SJSA1 (cell line): ENCODE data around the gene PLEKHA4. TPM values are rescaled to one million over a fixed set of nuclear protein-coding genes. Genes with fewer than 3 reads are reported as not detected.
"Not testable (repeated sequence)": the region's sequence is repeated elsewhere in the genome, so short reads cannot be mapped to it uniquely, and the experiment has no call there.

Experiments used
- DNase-seq, 2 experiments: peaks; one replicate each; pipeline ENCODE4 v3.0.0-alpha.2; 2015 to 2020; ENCODE audit warnings: low spot score in 2 of 2, low read depth in 1 of 2
- H3K27ac ChIP-seq: fragments of 250-450 bp; sonication (Bioruptor Pico); 2 replicates; pipeline ENCODE4 v1.5.1; 2020; ENCODE audit warnings: mild to moderate bottlenecking, moderate library complexity
- H3K27me3 ChIP-seq: fragments of 250-450 bp; sonication (Bioruptor Pico); replicated peaks from 2 replicates; pipeline ENCODE4 v1.5.1; 2020; ENCODE audit warnings: mild to moderate bottlenecking, moderate library complexity
- H3K36me3 ChIP-seq: fragments of 250-450 bp; sonication (Bioruptor Pico); 2 replicates; pipeline ENCODE4 v1.5.1; 2020; ENCODE audit warnings: mild to moderate bottlenecking
- H3K4me1 ChIP-seq: fragments of 250-450 bp; sonication (Bioruptor Pico); replicated peaks from 2 replicates; pipeline ENCODE4 v1.6.1; 2021; ENCODE audit warnings: mild to moderate bottlenecking
- H3K4me3 ChIP-seq: fragments of 250-450 bp; sonication (Bioruptor Pico); 2 replicates; pipeline ENCODE4 v1.5.1; 2020; ENCODE audit warnings: mild to moderate bottlenecking
- H3K9me3 ChIP-seq: fragments of 250-450 bp; sonication (Bioruptor Pico); replicated peaks from 2 replicates; pipeline ENCODE4 v1.5.1; 2020; ENCODE audit warnings: mild to moderate bottlenecking
- total RNA-seq: library from RNA; depleted of rRNA; stranded (reverse); fragments of >200 nt; shearing (Covaris generic); gene quantifications from 2 replicates; pipeline ENCODE4 v1.2.3, GENCODE V29; 2014; rRNA removed

The PLEKHA4 gene
- total RNA-seq, 1 experiment from 2014 or later, result 3.5 TPM

DNA sequence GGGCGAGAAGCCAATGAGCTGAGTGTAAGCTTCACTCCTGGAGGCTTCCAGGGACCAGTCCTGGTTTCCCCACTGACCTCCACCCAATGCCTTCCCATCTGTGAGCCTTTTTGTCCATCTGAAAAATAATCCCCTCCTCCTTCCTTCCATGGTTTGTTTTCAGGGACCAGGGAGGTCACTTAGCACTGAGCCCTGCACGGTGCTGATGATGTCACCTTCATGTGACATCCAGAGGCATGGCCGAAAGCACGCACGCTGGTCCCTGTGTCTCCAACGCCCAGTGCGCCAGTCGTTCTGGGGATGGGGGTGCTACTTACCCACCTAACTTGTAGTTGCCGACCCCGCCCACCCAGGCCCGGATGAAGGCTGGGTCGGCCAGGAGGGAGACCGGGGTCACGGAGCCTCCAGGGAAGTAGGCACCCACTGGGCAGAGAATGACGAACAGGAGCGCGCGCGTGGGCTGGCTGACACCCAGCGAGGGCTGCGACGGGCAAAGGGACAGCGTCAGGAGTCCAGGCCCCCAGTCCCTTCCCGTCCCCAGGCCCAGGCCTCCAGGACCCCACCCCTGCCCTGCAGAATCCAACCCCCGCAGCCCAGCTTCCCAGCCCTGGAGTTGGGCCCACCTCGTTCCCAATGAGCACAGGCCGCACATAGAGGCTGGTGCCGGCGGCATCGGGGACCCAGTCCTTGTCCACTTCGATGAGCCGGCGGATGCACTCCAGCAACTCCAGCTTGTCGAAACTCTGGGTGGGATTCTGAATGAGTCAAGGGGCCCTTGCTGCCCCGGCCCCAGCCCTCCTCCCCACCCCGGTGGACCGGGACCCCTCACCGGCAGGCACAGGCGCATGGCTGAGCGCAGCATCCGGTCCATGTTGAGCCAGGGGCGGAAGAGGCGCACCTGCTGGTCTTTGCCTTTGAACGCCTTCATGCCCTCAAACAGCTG lies 68.8 kb downstream of the PLEKHA4 start:
- H3K4me3 ChIP-seq, result no peak overlapping the region
- H3K27me3 ChIP-seq, result no peaks in the 10 kb centered on the region
- H3K36me3 ChIP-seq, result no peaks in the 10 kb centered on the region
- no peak for DNase-seq
- H3K9me3 ChIP-seq, result no peaks in the 10 kb centered on the region
- H3K27ac ChIP-seq, result no peak overlapping the region
- H3K4me1 ChIP-seq, result peaks cover 13% of the 10 kb centered on the region

GRCh38 chr19:48798937-48799336 lies 69.5 kb downstream of the PLEKHA4 start:
- H3K4me1 ChIP-seq, result peaks cover 14% of the 10 kb centered on the region
- no peak for DNase-seq
- no peak overlapping the region for H3K27ac ChIP-seq
- no peaks in the 10 kb centered on the region for H3K36me3 ChIP-seq
- H3K9me3 ChIP-seq, result no peaks in the 10 kb centered on the region
- H3K4me3 ChIP-seq, result no peak overlapping the region
- H3K27me3 ChIP-seq, result no peaks in the 10 kb centered on the region

DNA sequence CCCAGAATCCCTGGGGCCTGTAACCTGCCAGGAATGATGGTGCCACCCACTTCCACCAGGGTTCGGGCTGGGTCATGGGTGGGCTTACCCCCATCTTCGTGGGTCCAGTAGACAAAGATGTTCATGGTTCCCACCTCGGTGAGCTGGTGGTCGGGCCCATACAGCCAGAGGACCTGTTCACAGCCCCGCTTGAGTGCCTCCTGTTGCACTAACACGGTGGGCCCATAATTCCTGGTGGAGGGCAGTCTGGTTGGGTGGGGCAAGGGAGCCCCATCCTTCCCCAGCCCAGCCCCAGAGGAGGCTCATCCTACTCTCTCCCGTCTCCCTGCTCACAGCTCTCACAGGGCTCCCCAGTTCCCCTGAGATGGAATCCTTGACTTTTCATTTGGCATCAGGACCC lies 71.3 kb downstream of the PLEKHA4 start:
- Histone ChIP-seq H3K4me3 (no peak overlapping the region), H3K27ac (no peak overlapping the region), H3K4me1 (peaks cover 14% of the 10 kb centered on the region), H3K36me3 (no peaks in the 10 kb centered on the region), H3K27me3 (no peaks in the 10 kb centered on the region), H3K9me3 (no peaks in the 10 kb centered on the region)
- no peak for DNase-seq

DNA sequence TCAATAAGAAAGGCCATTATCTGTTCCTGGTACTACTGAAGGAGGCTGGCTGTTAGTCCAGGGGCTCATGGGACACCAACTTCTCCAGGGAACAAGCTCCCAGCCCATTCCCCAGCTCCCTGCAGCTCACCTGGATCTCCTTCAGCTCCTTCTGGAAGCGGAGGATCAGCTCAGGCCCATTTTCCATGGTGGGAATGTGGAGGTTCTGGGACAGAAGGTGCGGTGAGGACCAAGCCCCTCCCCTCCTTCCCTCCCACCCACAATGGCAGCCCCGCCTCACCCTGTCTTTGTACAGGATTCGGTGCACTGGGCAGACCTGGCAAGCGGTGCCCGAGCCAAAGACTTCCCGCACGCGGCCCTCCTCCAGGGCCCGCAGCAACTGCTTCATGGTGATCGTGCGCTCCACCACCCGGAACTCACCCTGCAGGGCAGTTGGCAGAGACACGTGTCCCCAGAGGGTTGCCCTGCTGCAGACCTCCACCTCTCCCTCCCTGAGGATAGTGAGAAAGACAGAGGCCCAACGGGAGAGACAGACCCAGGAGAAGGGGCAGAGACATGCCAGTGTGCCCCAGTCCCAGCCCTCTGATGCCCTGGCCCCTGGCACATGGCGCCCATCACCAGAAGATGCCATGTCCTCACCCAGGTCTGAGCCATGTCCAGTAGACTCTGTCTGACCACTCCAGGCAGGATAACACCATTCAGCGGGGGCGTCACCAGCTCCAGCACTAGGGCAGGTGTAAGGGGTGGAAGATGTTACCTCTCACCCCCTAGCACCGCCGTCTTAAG lies 71.9 kb downstream of the PLEKHA4 start:
- Histone ChIP-seq H3K9me3 (no peaks in the 10 kb centered on the region), H3K4me1 (peaks cover 14% of the 10 kb centered on the region), H3K27me3 (no peaks in the 10 kb centered on the region), H3K4me3 (no peak overlapping the region), H3K27ac (no peak overlapping the region), H3K36me3 (no peaks in the 10 kb centered on the region)
- no peak for DNase-seq

- H3K4me1 ChIP-seq, result peaks cover 14% of the 10 kb centered on the region
- peak overlapping the region; percentile 46 for H3K27ac ChIP-seq
- no peaks in the 10 kb centered on the region for H3K36me3 ChIP-seq
- H3K9me3 ChIP-seq, result no peaks in the 10 kb centered on the region
- H3K4me3 ChIP-seq, result no peak overlapping the region; the same call in 1 of the 2 replicates
- no peak for DNase-seq
- H3K27me3 ChIP-seq, result no peaks in the 10 kb centered on the region
These were observed 72.7 kb downstream of the PLEKHA4 start for GRCh38 chr19:48795685-48796070.

DNA sequence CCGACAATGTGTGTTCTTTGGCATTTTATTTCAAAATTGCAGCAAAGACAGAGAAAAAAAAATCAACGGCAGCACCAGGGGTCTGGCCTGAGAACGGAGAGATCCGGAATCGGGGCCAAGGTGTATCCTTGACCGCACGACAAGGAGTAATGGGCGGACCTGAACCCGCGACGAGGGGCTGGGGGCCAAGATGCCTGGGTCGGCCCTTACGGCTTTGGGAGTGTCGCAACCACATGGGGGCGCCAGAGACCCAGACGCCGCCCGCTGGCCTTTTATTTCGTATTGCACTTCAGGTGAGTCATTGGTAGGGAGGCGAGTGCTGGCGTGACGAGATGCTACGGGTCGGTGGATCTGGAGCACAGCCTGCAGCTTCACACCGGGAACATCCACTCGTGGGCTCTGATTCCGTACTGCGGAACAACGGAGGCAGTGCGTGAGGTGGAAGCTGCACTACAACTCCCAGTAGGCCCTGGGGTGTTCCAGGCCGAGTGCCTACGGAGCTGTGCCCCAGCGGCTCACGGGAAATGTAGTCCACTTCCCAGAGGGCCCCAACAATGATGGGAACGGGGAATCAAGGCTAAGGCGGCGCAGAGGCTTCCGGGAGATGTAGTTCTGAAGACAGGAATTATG lies 73.2 kb downstream of the PLEKHA4 start:
- no peaks in the 10 kb centered on the region for H3K36me3 ChIP-seq
- DNase-seq, result peak; percentile 93 to 94
- no peaks in the 10 kb centered on the region for H3K9me3 ChIP-seq
- H3K4me1 ChIP-seq, result peaks cover 14% of the 10 kb centered on the region
- H3K27me3 ChIP-seq, result no peaks in the 10 kb centered on the region
- H3K4me3 ChIP-seq, result peak overlapping the region; percentile 40
- H3K27ac ChIP-seq, result peak overlapping the region; percentile 46

DNA sequence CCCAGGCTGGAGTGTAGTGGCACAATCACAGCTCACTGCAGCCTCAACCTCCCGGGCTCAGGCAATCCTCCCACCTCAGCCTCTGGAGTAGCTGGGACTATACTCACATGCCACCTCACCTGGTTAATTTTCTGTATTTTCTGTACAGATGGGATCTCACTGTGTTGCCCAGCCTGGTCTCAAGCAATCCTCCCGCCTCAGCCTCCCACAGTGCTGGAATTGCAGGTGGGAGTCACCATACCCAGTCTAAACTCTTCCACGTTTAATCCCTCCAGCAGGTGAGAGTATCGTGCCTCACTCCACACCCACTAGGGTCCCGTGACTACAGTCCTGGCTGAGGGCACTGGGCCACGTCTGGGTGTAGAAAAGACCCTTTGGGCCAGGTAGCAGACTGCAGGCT lies 74.1 kb downstream of the PLEKHA4 start:
- DNase-seq, result no peak
- Histone ChIP-seq H3K36me3 (no peaks in the 10 kb centered on the region), H3K27ac (no peak overlapping the region), H3K27me3 (no peaks in the 10 kb centered on the region), H3K4me1 (peaks cover 11% of the 10 kb centered on the region), H3K4me3 (no peak overlapping the region), H3K9me3 (no peaks in the 10 kb centered on the region)

DNA sequence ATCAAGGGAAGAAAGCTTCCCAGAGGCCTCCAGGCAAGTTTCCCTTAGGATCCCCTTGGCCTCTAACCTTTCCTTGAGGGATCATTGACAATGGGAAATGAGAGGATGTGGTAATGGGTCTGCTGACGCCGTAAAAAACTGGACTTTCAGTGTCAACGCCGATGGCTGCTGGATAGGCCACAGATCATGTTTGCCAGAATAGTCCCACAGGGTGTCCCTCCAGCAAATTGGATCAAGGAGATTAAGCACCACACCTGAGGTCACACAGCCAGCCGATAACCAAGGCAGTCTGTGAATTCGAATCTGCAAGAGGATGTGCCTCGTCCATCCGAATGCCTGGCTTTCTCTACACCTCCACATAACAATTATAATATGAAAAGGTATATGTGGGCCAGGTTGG lies 75.1 kb downstream of the PLEKHA4 start:
- H3K27ac ChIP-seq, result no peak overlapping the region
- H3K27me3 ChIP-seq, result no peaks in the 10 kb centered on the region
- no peak overlapping the region for H3K4me3 ChIP-seq
- H3K4me1 ChIP-seq, result peaks cover 5% of the 10 kb centered on the region
- no peaks in the 10 kb centered on the region for H3K36me3 ChIP-seq
- DNase-seq, result no peak
- no peaks in the 10 kb centered on the region for H3K9me3 ChIP-seq

DNA sequence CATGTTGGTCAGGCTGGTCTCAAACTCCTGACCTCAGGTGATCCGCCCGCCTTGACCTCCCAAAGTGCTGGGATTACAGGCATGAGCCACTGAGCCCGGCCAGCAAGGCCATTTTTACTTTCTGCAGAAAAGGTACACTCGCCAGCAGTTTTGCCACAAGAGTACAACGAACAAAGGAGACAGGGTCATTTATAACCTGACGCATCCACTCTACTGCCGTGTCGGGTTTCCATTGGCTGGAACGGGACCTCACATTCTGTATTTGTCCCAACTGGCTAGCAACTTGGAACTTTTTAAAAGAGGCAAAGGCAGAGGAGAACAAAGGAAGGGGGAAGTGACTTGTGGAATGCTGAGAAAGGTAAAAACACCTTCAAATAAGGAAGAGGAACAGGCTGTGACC lies 81.1 kb downstream of the PLEKHA4 start:
- not testable (repeated sequence) for H3K4me3 ChIP-seq, DNase-seq, H3K4me1 ChIP-seq

More for the DNA sequence above, 81.1 kb downstream of the PLEKHA4 start:
- not testable (repeated sequence) for H3K27ac ChIP-seq, H3K36me3 ChIP-seq, H3K9me3 ChIP-seq, H3K27me3 ChIP-seq

Other genes starting within 250 kb of the PLEKHA4 start
- 1,668 and 2,023 TPM in 2 replicates for gene RPL18, start 249.4 kb downstream of the PLEKHA4 start, total RNA-seq
- gene SPHK2, start 249.1 kb downstream of the PLEKHA4 start, total RNA-seq, result 7.1 and 8.8 TPM in 2 replicates
- 2.2 and 2.7 TPM in 2 replicates for gene DBP, start 231.2 kb downstream of the PLEKHA4 start, total RNA-seq
- not detected in 2 replicates for gene CA11, start 222.4 kb downstream of the PLEKHA4 start, total RNA-seq
- not detected in 2 replicates for gene NTN5, start 195.6 kb downstream of the PLEKHA4 start, total RNA-seq
- gene FUT2, start 172.6 kb downstream of the PLEKHA4 start, total RNA-seq, result not detected in 2 replicates
- 0.16 TPM in 1 of 2 replicates, not detected in the other for gene MAMSTR, start 148.9 kb downstream of the PLEKHA4 start, total RNA-seq
- 0.21 and 0.53 TPM in 2 replicates for gene RASIP1, start 128.0 kb downstream of the PLEKHA4 start, total RNA-seq
- gene IZUMO1, start 121.7 kb downstream of the PLEKHA4 start, total RNA-seq, result not detected in 2 replicates
- gene FUT1, start 116.0 kb downstream of the PLEKHA4 start, total RNA-seq, result not detected in 2 replicates
- not detected in 2 replicates for gene FGF21, start 113.1 kb downstream of the PLEKHA4 start, total RNA-seq
- 31.2 and 32.8 TPM in 2 replicates for gene BCAT2, start 57.6 kb downstream of the PLEKHA4 start, total RNA-seq
- gene HSD17B14, start 32.1 kb downstream of the PLEKHA4 start, total RNA-seq, result not detected in 2 replicates
- gene PPP1R15A, start 3.8 kb upstream of the PLEKHA4 start, total RNA-seq, result 79.5 and 86.0 TPM in 2 replicates
- gene TULP2, start 30.1 kb upstream of the PLEKHA4 start, total RNA-seq, result not detected in 2 replicates
- gene NUCB1, start 31.7 kb upstream of the PLEKHA4 start, total RNA-seq, result 200 and 215 TPM in 2 replicates
- 0.16 and 1.7 TPM in 2 replicates for gene DHDH, start 65.1 kb upstream of the PLEKHA4 start, total RNA-seq
- 57.4 and 75.1 TPM in 2 replicates for gene BAX, start 86.3 kb upstream of the PLEKHA4 start, total RNA-seq
- gene FTL, start 96.7 kb upstream of the PLEKHA4 start, total RNA-seq, result 2,837 and 3,145 TPM in 2 replicates
- gene GYS1, start 124.7 kb upstream of the PLEKHA4 start, total RNA-seq, result 19.5 and 38.2 TPM in 2 replicates
- 238 and 322 TPM in 2 replicates for gene RUVBL2, start 125.3 kb upstream of the PLEKHA4 start, total RNA-seq
- gene LHB, start 148.5 kb upstream of the PLEKHA4 start, total RNA-seq, result 0.34 TPM in 1 of 2 replicates, not detected in the other
- gene CGB3, start 155.7 kb upstream of the PLEKHA4 start, total RNA-seq, result not detected in 2 replicates
- not detected in 2 replicates for gene CGB2, start 163.3 kb upstream of the PLEKHA4 start, total RNA-seq
- 1.00 TPM in 1 of 2 replicates, not detected in the other for gene CGB1, start 168.3 kb upstream of the PLEKHA4 start, total RNA-seq
- not detected in 2 replicates for gene CGB5, start 175.2 kb upstream of the PLEKHA4 start, total RNA-seq
- gene CGB8, start 180.5 kb upstream of the PLEKHA4 start, total RNA-seq, result 0.61 TPM in 1 of 2 replicates, not detected in the other
- 0.08 TPM in 1 of 2 replicates, not detected in the other for gene CGB7, start 189.1 kb upstream of the PLEKHA4 start, total RNA-seq
- gene NTF4, start 196.2 kb upstream of the PLEKHA4 start, total RNA-seq, result not detected in 2 replicates
- not detected in 2 replicates for gene KCNA7, start 204.1 kb upstream of the PLEKHA4 start, total RNA-seq
- 151 and 188 TPM in 2 replicates for gene SNRNP70, start 216.8 kb upstream of the PLEKHA4 start, total RNA-seq
- gene LIN7B, start 245.8 kb upstream of the PLEKHA4 start, total RNA-seq, result 15.9 and 21.6 TPM in 2 replicates